ENCODE data around the gene SPRTN.

DNA sequence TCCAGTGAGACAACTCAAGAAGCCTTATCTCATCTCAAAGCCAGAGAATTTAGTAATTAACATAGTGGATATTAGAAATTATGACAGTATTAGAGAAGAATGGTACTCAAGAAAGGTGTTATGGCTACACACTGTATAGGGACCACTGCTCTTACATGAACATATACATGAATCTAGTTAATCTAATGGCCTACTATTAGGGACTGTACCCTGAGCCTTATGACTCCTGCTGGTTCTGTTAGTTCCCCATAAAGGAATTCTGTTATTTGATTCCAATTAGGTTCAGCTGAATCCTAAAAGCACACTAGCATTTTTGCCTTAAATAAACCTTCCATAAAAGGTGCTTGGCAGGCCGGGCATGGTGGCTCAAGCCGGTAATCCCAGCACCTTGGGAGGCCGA is 44.3 kb downstream of the SPRTN start:
- TF ChIP-seq, protein P1, sequence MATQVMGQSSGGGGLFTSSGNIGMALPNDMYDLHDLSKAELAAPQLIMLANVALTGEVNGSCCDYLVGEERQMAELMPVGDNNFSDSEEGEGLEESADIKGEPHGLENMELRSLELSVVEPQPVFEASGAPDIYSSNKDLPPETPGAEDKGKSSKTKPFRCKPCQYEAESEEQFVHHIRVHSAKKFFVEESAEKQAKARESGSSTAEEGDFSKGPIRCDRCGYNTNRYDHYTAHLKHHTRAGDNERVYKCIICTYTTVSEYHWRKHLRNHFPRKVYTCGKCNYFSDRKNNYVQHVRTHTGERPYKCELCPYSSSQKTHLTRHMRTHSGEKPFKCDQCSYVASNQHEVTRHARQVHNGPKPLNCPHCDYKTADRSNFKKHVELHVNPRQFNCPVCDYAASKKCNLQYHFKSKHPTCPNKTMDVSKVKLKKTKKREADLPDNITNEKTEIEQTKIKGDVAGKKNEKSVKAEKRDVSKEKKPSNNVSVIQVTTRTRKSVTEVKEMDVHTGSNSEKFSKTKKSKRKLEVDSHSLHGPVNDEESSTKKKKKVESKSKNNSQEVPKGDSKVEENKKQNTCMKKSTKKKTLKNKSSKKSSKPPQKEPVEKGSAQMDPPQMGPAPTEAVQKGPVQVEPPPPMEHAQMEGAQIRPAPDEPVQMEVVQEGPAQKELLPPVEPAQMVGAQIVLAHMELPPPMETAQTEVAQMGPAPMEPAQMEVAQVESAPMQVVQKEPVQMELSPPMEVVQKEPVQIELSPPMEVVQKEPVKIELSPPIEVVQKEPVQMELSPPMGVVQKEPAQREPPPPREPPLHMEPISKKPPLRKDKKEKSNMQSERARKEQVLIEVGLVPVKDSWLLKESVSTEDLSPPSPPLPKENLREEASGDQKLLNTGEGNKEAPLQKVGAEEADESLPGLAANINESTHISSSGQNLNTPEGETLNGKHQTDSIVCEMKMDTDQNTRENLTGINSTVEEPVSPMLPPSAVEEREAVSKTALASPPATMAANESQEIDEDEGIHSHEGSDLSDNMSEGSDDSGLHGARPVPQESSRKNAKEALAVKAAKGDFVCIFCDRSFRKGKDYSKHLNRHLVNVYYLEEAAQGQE (IDR thresholded peaks at IDR 0.05; ENCODE audit: borderline replicate concordance) = no peak
- TF ChIP-seq, protein P2, sequence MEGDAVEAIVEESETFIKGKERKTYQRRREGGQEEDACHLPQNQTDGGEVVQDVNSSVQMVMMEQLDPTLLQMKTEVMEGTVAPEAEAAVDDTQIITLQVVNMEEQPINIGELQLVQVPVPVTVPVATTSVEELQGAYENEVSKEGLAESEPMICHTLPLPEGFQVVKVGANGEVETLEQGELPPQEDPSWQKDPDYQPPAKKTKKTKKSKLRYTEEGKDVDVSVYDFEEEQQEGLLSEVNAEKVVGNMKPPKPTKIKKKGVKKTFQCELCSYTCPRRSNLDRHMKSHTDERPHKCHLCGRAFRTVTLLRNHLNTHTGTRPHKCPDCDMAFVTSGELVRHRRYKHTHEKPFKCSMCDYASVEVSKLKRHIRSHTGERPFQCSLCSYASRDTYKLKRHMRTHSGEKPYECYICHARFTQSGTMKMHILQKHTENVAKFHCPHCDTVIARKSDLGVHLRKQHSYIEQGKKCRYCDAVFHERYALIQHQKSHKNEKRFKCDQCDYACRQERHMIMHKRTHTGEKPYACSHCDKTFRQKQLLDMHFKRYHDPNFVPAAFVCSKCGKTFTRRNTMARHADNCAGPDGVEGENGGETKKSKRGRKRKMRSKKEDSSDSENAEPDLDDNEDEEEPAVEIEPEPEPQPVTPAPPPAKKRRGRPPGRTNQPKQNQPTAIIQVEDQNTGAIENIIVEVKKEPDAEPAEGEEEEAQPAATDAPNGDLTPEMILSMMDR (IDR thresholded peaks at IDR 0.05; ENCODE audit: poor library complexity, severe bottlenecking) = no peak
- TF ChIP-seq TAF1 (IDR thresholded peaks at IDR 0.05; ENCODE audit: low read depth) (no peak), MXI1 (conservative IDR thresholded peaks at IDR 0.05; ENCODE audit: poor library complexity, severe bottlenecking) (no peak), EZH2 (IDR thresholded peaks at IDR 0.05; ENCODE audit: borderline replicate concordance, insufficient read depth, low read length, poor library complexity, severe bottlenecking) (no peak), EP300 (conservative IDR thresholded peaks at IDR 0.05; ENCODE audit: poor library complexity, severe bottlenecking) (no peak)

Data from neural cell (in vitro differentiated cells).